MCF 10A (cell line): ENCODE results near the gene SDK1. TPM values are rescaled to one million over a fixed set of nuclear protein-coding genes. Genes with fewer than 3 reads are reported as not detected.

Experiments used
- BruUV-seq: library from RNA; stranded (reverse); fragments of 400-500 nt; replicated peaks from 2 replicates; lab custom pipeline; 2021; lab: Mats Ljungman, UMichigan
- CTCF ChIA-PET: fragments of 300-600 bp; sonication (Branson Sonifier 250); formaldehyde crosslinking; extraction: SDS; loops from one replicate; lab custom pipeline; 2021; ENCODE audit warnings: antibody characterized with exemption, inconsistent platforms; lab: Yijun Ruan, JAX
- POLR2A ChIA-PET: fragments of 300-600, 350-650 bp; sonication (Branson Sonifier 250); formaldehyde crosslinking; extraction: SDS; loops from one replicate; lab custom pipeline; 2020; ENCODE audit warnings: antibody characterized with exemption, inconsistent platforms; lab: Yijun Ruan, JAX
- DNase-seq: peaks from one replicate; pipeline ENCODE4 v3.0.0-alpha.2; 2018; ENCODE audit not compliant: unreplicated experiment
- H3K27ac Mint-ChIP-seq: one replicate; pipeline ENCODE4 v1.8.0; 2022; ENCODE audit warnings: mild to moderate bottlenecking, low read depth, mixed read lengths; ENCODE audit not compliant: unreplicated experiment
- H3K27me3 Mint-ChIP-seq: one replicate; pipeline ENCODE4 v1.8.0; 2022; ENCODE audit warnings: mixed read lengths; ENCODE audit not compliant: insufficient read depth, unreplicated experiment
- H3K36me3 Mint-ChIP-seq: one replicate; pipeline ENCODE4 v1.8.0; 2022; ENCODE audit warnings: mild to moderate bottlenecking, moderate library complexity, mixed read lengths; ENCODE audit not compliant: insufficient read depth, unreplicated experiment
- H3K4me1 Mint-ChIP-seq: one replicate; pipeline ENCODE4 v1.8.0; 2022; ENCODE audit warnings: mixed read lengths; ENCODE audit not compliant: insufficient read depth, unreplicated experiment
- H3K4me3 Mint-ChIP-seq: one replicate; pipeline ENCODE4 v1.8.0; 2022; ENCODE audit warnings: mild to moderate bottlenecking, moderate library complexity, mixed read lengths; ENCODE audit not compliant: unreplicated experiment
- H3K9me3 Mint-ChIP-seq: one replicate; pipeline ENCODE4 v1.8.0; 2022; ENCODE audit warnings: mixed read lengths; ENCODE audit not compliant: unreplicated experiment
- intact Hi-C: fragments of 100-400 bp; cut with micrococcal nuclease; formaldehyde crosslinking; loops from 2 replicates; pipeline ENCODE4 v1.14.1; 2022
- total RNA-seq: library from RNA; stranded (reverse); gene quantifications from 2 replicates; pipeline ENCODE4 v1.2.3, GENCODE V29; 2022
- TF ChIP-seq, protein P1 (sequence below): fragments of 200-600 bp; IDR thresholded peaks from one replicate; pipeline ENCODE4 v1.8.0; 2022; ENCODE audit warnings: antibody characterized with exemption, mild to moderate bottlenecking; ENCODE audit not compliant: unreplicated experiment

The SDK1 gene
- total RNA-seq, 1 experiment from 2014 or later: 3.3 TPM

DNA sequence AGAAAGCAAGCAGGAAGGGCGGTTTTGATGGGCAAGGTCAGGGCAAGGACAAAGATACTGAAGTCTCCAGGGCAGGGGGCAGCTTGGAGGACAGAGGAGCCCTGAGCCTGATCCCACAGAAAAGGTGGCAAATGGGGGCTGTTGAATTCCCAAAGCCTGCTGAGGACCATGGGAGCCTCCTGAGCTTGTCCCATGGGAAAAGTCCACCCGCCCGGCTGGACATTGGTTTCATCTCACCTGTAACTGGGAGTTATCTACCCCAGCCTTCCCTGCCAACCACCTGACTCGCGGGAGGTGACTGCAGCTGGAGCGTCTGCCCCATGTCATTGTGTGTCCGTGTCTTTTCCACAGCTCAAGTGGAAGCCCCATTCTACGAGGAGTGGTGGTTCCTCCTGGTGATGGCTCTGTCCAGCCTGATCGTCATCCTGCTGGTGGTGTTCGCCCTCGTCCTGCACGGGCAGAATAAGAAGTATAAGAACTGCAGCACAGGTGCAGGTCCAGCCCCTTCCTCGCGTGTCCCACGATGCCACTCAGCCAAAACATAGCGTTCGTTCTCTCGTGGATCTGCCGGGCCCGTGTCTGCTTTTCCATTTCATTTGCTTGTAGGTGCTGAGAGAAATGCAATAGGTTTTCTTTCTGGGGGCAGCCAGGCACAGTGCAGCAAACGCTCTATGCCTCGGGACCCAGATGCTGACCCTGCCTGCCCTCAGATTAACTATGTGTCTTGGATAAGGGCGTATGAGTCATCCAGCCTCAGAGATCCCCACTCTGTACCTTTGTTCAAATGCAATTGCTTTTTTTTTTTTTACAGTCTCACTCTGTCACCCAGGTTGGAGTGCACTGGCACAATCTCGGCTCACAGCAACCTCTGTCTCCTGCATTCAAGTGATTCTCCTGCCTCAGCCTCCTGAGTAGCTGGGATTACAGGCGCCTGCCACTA lies 936.5 kb downstream of the SDK1 start:
- Mint-ChIP-seq H3K27me3 (peaks cover 21% of the 10 kb centered on the region), H3K4me1 (no peaks in the 10 kb centered on the region), H3K9me3 (no peaks in the 10 kb centered on the region), H3K36me3 (no peaks in the 10 kb centered on the region), H3K27ac (no peak overlapping the region), H3K4me3 (no peak overlapping the region)
- intact Hi-C loops: no loop called here
- ChIA-PET POLR2A (no interaction called here), CTCF (no interaction called here)
- no TSS peak for BruUV-seq
- DNase-seq: no peak
- TF ChIP-seq, protein P1, sequence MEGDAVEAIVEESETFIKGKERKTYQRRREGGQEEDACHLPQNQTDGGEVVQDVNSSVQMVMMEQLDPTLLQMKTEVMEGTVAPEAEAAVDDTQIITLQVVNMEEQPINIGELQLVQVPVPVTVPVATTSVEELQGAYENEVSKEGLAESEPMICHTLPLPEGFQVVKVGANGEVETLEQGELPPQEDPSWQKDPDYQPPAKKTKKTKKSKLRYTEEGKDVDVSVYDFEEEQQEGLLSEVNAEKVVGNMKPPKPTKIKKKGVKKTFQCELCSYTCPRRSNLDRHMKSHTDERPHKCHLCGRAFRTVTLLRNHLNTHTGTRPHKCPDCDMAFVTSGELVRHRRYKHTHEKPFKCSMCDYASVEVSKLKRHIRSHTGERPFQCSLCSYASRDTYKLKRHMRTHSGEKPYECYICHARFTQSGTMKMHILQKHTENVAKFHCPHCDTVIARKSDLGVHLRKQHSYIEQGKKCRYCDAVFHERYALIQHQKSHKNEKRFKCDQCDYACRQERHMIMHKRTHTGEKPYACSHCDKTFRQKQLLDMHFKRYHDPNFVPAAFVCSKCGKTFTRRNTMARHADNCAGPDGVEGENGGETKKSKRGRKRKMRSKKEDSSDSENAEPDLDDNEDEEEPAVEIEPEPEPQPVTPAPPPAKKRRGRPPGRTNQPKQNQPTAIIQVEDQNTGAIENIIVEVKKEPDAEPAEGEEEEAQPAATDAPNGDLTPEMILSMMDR: no peak

DNA sequence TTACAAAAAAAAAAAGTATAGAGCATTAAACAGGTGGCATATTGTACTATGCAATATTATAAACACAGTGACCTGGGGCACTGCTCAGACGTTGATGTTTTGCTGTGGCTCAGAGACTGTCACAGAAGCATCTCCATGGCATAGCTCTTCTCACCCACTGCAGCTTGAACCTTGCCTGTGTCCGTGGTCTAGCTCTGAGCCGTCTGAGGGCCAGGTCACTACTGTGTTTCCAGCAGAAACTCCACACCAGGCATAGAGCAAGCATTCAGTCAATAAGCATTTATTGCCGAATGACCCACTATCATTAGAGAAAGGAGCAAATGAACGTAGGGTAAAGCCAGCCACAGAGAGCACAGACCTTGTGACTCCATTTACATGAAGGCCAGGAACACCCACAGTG lies 937.8 kb downstream of the SDK1 start:
- intact Hi-C loops: no loop called here
- TF ChIP-seq, protein P1: no peak
- no peaks in the 10 kb centered on the region for H3K4me1 Mint-ChIP-seq
- no peak for DNase-seq
- peaks cover 7% of the 10 kb centered on the region for H3K9me3 Mint-ChIP-seq
- no peaks in the 10 kb centered on the region for H3K36me3 Mint-ChIP-seq
- POLR2A ChIA-PET: interaction anchor here (0.7 kb wide), 1 partner anchor 256 kb away, joined by 3 read pairs; no protein-coding TSS in a partner anchor
- no TSS peak for BruUV-seq
- H3K27ac Mint-ChIP-seq: no peak overlapping the region
- no peak overlapping the region for H3K4me3 Mint-ChIP-seq
- H3K27me3 Mint-ChIP-seq: peaks cover 12% of the 10 kb centered on the region
- CTCF ChIA-PET: interaction anchor here (0.6 kb wide), 1 partner anchor 184 kb away, joined by 3 read pairs; no protein-coding TSS in a partner anchor

DNA sequence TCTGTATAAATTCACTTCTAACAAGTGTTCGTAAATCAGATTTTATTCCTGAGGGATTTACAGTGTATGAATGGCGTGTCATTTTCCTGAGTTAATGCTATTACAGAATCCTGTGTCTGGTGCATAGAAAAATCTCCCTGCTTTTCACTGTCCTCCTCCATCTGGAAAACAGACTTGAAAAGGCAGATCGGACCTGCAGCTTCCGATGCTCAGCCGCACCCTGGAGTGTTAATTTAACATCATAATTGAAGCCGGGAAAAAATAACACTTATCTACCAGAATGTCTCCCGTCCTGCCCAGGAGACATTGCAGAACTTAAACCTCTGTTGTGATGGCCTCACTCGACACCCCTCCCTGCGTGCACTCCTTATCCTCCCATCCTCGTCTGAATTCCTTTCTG lies 939.0 kb downstream of the SDK1 start:
- no peak for DNase-seq
- no peak overlapping the region for H3K4me3 Mint-ChIP-seq
- peaks cover 12% of the 10 kb centered on the region for H3K27me3 Mint-ChIP-seq
- peaks cover 7% of the 10 kb centered on the region for H3K9me3 Mint-ChIP-seq
- BruUV-seq: no TSS peak
- ChIA-PET POLR2A (no interaction called here), CTCF (no interaction called here)
- intact Hi-C loops: no loop called here
- H3K27ac Mint-ChIP-seq: no peak overlapping the region
- H3K4me1 Mint-ChIP-seq: peaks cover under 1% of the 10 kb centered on the region
- TF ChIP-seq, protein P1: no peak
- no peaks in the 10 kb centered on the region for H3K36me3 Mint-ChIP-seq

DNA sequence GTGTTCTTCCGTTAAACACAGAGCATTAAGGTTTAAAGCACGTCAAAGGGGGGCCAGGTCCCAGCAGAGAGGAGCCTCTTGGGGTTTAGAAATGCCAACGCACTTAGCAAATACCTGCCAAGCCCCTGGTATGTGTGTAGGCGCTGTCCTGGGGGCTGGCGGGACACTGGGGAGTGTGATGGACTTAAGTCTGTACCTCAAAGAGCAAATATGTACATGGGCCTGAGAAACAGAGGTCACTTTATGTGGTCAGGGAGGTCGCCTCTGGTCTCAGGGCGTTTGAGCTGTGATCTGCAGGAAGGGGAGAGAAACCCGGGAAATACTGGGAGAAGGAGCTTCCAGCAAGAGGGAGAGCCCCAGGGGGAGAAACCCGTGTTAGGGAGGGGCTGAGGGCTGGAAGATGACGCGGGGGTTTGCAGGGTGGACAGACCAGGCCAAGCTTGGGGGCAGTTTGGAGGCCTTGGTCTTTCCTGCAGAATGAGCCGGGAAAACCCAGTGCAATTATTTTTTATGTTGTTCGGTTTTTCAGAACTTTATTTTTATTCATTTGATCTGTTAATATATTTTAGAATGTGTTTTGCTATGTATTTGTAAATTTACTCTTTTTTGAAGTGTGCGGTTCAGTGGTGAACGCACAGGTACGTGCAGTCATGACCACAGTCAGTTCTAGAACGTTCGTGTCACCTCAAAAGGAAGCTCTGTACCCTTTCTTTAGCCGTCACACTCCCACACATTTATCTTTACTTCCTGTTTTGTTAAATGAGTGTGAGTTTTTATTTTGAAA lies 939.7 kb downstream of the SDK1 start:
- no peak for DNase-seq
- H3K27ac Mint-ChIP-seq: no peak overlapping the region
- intact Hi-C loops: no loop called here
- peaks cover 7% of the 10 kb centered on the region for H3K9me3 Mint-ChIP-seq
- CTCF ChIA-PET: no interaction called here
- TF ChIP-seq, protein P1: no peak
- no peak overlapping the region for H3K4me3 Mint-ChIP-seq
- no TSS peak for BruUV-seq
- peaks cover 6% of the 10 kb centered on the region for H3K4me1 Mint-ChIP-seq
- H3K27me3 Mint-ChIP-seq: peaks cover 12% of the 10 kb centered on the region
- POLR2A ChIA-PET: interaction anchor here (0.6 kb wide), 1 partner anchor 74 kb away, joined by 3 read pairs; no protein-coding TSS in a partner anchor
- H3K36me3 Mint-ChIP-seq: no peaks in the 10 kb centered on the region
